ENCODE results near the gene CFTR. TPM values are rescaled to one million over a fixed set of nuclear protein-coding genes. Genes with fewer than 3 reads are reported as not detected.

CFTR gene
- total RNA-seq, 1 experiment from 2014 or later = 0.19 TPM

DNA sequence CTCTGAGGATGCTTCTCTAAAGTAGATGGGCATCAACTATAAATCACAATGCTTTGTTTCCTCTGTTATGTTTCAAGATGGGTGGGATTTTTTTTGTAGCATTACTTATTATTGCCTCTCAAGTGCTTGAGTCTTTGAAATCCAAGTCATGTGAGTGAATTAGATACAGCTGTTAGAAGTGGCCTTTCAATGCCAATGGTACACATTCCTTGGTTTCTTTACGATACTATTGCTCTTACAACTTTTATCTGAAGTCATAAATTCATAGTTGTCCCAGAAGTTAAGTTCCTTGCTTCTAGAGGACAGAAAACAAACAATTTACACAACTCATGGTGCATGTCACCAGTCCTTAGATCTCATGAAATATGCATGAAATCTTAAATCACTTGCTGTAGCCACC lies 15.5 kb downstream of the CFTR start:
- intact Hi-C loops (cut with micrococcal nuclease; ENCODE audit: unreplicated experiment) = no loop called here
- TF ChIP-seq CTCF (conservative IDR thresholded peaks at IDR 0.05; ENCODE audit: low read depth, low read length) = no peak
- TF ChIP-seq EZH2 (IDR thresholded peaks at IDR 0.05; ENCODE audit: borderline replicate concordance, low read depth, low read length, poor library complexity, severe bottlenecking) = no peak
- ChIA-PET CTCF (no interaction called here), POLR2A (ENCODE audit: low non-redundant PET) (no interaction called here)
- Histone ChIP-seq H3K27ac (ENCODE audit: low read depth, low read length, poor library complexity, severe bottlenecking) (no peak overlapping the region), H3K27me3 (replicated peaks; ENCODE audit: insufficient read depth, low read depth, low read length, poor library complexity) (no peaks in the 10 kb centered on the region), H3K9me3 (ENCODE audit: low read depth, low read length, poor library complexity, severe bottlenecking) (no peaks in the 10 kb centered on the region), H3K4me1 (ENCODE audit: insufficient read depth, low read length, poor library complexity, severe bottlenecking) (no peaks in the 10 kb centered on the region), H3K4me3 (ENCODE audit: low read depth, low read length, poor library complexity, severe bottlenecking) (no peak overlapping the region), H3K36me3 (ENCODE audit: insufficient read depth, low read length, poor library complexity, severe bottlenecking) (no peaks in the 10 kb centered on the region)
- BruUV-seq (replicated peaks) = no TSS peak
- peak; percentile 12 for DNase-seq (ENCODE audit: low spot score)

DNA sequence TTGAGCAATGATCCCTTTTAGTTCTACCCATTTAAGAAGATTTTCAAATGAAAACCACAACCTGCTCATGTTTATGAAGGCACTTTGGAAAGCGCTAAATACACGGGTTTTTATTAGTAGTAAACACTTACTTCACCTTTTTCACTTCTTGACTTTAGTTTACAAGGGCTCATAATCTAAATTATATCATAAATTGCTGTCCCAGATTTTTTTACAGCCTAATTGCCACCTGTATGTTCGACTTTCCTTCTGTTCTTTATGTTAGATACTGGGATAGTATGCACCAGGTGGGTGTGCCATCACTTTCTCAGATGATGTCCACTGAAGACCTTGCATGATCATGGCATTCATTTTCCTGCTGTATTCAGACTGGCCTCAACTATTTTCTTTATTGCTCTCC lies 22.5 kb downstream of the CFTR start:
- Histone ChIP-seq H3K4me1 (ENCODE audit: insufficient read depth, low read length, poor library complexity, severe bottlenecking) (no peaks in the 10 kb centered on the region), H3K36me3 (ENCODE audit: insufficient read depth, low read length, poor library complexity, severe bottlenecking) (no peaks in the 10 kb centered on the region), H3K9me3 (ENCODE audit: low read depth, low read length, poor library complexity, severe bottlenecking) (no peaks in the 10 kb centered on the region), H3K27ac (ENCODE audit: low read depth, low read length, poor library complexity, severe bottlenecking) (no peak overlapping the region), H3K27me3 (replicated peaks; ENCODE audit: insufficient read depth, low read depth, low read length, poor library complexity) (no peaks in the 10 kb centered on the region), H3K4me3 (ENCODE audit: low read depth, low read length, poor library complexity, severe bottlenecking) (no peak overlapping the region)
- intact Hi-C loops (cut with micrococcal nuclease; ENCODE audit: unreplicated experiment) = no loop called here
- DNase-seq (ENCODE audit: low spot score) = no peak
- POLR2A ChIA-PET (ENCODE audit: low non-redundant PET) = no interaction called here
- CTCF ChIA-PET = no interaction called here
- TF ChIP-seq CTCF (conservative IDR thresholded peaks at IDR 0.05; ENCODE audit: low read depth, low read length) (no peak), EZH2 (IDR thresholded peaks at IDR 0.05; ENCODE audit: borderline replicate concordance, low read depth, low read length, poor library complexity, severe bottlenecking) (no peak)
- no TSS peak for BruUV-seq (replicated peaks)

DNA sequence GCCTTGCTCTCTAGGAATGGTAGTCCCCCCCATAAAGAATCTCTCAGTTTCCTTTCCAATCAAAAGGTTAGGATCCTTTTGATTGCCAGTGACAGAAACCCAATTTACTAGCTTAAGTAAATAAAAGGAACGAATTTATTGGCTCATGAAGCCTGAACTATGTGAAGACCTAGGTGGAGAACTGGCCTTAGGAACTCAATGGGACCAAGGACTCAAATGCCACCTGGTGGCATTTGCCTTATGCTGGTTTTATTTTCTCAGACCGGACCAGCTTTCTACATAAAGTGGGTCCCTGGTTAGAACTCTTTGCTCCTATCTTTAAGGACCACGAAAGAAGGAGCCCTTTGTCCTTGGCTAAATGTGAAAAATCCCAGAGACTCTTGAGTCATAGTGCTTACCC lies 25.4 kb downstream of the CFTR start:
- Histone ChIP-seq H3K4me1 (ENCODE audit: insufficient read depth, low read length, poor library complexity, severe bottlenecking) (no peaks in the 10 kb centered on the region), H3K27me3 (replicated peaks; ENCODE audit: insufficient read depth, low read depth, low read length, poor library complexity) (no peaks in the 10 kb centered on the region), H3K27ac (ENCODE audit: low read depth, low read length, poor library complexity, severe bottlenecking) (no peak overlapping the region), H3K36me3 (ENCODE audit: insufficient read depth, low read length, poor library complexity, severe bottlenecking) (no peaks in the 10 kb centered on the region), H3K4me3 (ENCODE audit: low read depth, low read length, poor library complexity, severe bottlenecking) (no peak overlapping the region), H3K9me3 (ENCODE audit: low read depth, low read length, poor library complexity, severe bottlenecking) (no peaks in the 10 kb centered on the region)
- POLR2A ChIA-PET (ENCODE audit: low non-redundant PET) = no interaction called here
- no peak for DNase-seq (ENCODE audit: low spot score)
- CTCF ChIA-PET = no interaction called here
- intact Hi-C loops (cut with micrococcal nuclease; ENCODE audit: unreplicated experiment) = no loop called here
- no TSS peak for BruUV-seq (replicated peaks)
- TF ChIP-seq EZH2 (IDR thresholded peaks at IDR 0.05; ENCODE audit: borderline replicate concordance, low read depth, low read length, poor library complexity, severe bottlenecking) (no peak), CTCF (conservative IDR thresholded peaks at IDR 0.05; ENCODE audit: low read depth, low read length) (no peak)

All from A673 (cell line).